ENCODE data around the gene TF.

GRCh38 chr3:133815386-133815785 lies 69.2 kb downstream of the TF start:
- TF ChIP-seq, protein P1, sequence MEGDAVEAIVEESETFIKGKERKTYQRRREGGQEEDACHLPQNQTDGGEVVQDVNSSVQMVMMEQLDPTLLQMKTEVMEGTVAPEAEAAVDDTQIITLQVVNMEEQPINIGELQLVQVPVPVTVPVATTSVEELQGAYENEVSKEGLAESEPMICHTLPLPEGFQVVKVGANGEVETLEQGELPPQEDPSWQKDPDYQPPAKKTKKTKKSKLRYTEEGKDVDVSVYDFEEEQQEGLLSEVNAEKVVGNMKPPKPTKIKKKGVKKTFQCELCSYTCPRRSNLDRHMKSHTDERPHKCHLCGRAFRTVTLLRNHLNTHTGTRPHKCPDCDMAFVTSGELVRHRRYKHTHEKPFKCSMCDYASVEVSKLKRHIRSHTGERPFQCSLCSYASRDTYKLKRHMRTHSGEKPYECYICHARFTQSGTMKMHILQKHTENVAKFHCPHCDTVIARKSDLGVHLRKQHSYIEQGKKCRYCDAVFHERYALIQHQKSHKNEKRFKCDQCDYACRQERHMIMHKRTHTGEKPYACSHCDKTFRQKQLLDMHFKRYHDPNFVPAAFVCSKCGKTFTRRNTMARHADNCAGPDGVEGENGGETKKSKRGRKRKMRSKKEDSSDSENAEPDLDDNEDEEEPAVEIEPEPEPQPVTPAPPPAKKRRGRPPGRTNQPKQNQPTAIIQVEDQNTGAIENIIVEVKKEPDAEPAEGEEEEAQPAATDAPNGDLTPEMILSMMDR (tag by site-specific recombination; IDR thresholded peaks at IDR 0.05), result no peak
- TF ChIP-seq ZFP41 (tag by site-specific recombination; IDR thresholded peaks at IDR 0.05; ENCODE audit: borderline replicate concordance), result no peak
- TF ChIP-seq ZNF530 (tag by site-specific recombination; IDR thresholded peaks at IDR 0.05; ENCODE audit: low read depth), result no peak
- TF ChIP-seq ATF2 (tag by site-specific recombination; IDR thresholded peaks at IDR 0.05; ENCODE audit: low read depth), result no peak
- no peak for TF ChIP-seq ZNF629 (tag by site-specific recombination; IDR thresholded peaks at IDR 0.05)
- TF ChIP-seq ZBTB7A (tag by site-specific recombination; IDR thresholded peaks at IDR 0.05; ENCODE audit: low read depth), result no peak
- no peak for TF ChIP-seq SCRT2 (tag by site-specific recombination; IDR thresholded peaks at IDR 0.05)

Data from HEK293 (cell line).